ENCODE results near the gene MRPS25.

MRPS25 gene

DNA sequence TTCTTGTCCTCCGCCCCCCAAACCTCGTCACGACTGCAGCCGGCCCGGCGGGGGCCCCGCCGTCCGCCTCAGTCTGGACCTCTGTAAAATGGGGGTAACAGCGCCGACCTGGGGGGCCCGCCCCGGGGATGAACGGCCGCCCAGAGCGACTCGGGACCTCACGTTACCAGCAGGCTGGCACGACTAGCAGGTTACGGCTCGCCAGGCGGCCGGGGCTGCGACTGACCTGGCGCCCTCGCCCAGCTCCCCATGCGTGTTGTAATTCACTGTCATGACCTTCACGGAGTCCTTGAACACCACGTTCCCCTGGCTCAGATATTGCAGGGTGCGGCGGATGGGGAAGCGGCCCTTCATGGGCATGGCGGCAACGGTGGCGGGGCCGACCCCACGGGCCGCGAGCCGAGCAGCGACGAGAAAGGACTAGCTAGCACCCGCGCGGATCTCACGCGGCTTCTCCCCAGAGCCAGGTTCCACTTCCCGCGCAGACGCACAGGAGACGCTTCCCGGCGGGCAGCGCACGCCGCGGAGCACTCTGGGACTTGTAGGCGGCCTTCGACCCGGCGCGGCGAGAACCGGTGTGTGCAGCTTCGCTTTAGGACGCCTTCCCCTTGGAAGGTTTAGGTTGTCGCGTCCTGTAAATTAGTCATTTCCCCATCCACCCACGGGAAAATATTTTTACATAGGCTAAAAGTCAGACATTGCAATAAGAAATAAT is at the start of gene MRPS25:
MRPS25 (minus strand) TSS at position 481 of the 715 bp plus-strand sequence; CDS start at position 360, 121 bp downstream.
- H3K4me3 ChIP-seq (ENCODE audit: low read depth, low read length): peak within 1 kb of the TSS; percentile 82

DNA sequence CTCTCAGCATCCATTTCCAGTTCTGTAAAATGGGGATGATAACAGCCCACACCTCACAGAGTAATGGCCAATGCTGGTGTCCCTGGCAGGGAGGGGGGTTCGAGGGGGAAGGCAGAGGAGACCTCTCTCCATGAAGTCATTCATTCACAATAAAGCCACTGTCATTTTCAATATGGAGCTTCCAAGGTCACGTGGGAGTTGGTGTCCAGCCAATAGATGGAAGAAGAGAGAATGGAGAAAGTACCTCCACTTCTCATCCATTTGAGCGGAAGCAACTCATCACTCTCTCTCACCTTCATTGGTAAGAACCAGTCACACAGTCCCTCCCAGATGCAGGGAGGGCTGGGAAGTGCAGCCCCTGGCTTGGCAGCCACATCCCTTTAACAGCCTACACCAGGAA is 48.8 kb upstream of the MRPS25 start:
- no peak overlapping the region for H3K4me3 ChIP-seq (ENCODE audit: low read depth, low read length)

DNA sequence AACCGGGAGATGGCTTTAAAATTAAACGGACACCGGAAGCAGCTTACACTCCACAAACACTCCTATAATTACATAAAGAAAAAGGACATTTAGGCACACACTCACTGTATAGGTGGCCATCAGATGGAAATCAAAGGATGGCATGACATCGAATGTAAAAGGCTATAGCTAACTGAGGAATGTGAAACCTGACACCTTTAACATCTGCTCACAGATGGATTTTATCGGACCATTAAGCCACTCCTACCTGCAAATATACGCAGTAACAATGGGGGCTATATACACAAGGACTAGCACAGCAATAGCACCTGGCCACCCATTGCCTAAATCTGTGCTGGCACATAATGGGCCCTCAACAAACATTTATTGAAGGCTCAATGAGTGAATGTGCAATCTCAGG is 48.4 kb upstream of the MRPS25 start:
- no peak overlapping the region for H3K4me3 ChIP-seq (ENCODE audit: low read depth, low read length)

DNA sequence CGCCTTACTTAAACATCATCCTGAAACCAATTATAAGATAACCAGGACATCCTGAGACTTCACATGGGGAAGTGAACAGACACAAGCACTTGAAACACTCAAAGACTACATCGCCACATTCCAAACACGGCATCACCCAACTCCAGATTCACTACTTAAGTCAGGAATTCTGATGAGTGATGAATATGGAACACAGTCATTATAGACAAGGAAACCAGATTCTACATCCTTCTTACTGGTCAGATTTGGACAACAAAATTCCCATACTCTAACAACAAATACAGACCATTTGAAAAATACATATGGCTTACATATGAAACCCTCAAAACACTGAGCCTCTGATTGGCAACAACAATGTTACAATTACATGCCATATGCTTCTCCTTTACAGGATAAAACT is 46.9 kb upstream of the MRPS25 start:
- no peak overlapping the region for H3K4me3 ChIP-seq (ENCODE audit: low read depth, low read length)

DNA sequence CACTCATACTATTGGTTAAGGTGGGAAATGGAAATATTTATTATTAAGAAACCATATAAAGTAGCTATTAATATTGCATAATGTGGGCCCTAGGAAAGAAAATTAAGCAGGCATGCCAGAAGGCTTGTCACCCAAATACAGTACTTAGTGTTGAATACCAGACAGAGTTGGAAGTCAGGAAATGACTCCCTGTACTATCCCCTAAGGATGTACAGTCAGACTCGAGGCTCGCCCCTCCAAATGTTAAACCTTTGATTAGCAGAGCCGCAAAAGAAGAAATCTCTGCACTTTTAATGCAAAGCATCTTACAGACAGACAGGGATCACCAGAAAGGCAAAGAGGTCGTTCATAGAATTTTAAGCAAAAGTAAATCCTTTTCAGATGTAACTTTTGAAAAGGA is 45.1 kb upstream of the MRPS25 start:
- H3K4me3 ChIP-seq (ENCODE audit: low read depth, low read length): no peak overlapping the region

DNA sequence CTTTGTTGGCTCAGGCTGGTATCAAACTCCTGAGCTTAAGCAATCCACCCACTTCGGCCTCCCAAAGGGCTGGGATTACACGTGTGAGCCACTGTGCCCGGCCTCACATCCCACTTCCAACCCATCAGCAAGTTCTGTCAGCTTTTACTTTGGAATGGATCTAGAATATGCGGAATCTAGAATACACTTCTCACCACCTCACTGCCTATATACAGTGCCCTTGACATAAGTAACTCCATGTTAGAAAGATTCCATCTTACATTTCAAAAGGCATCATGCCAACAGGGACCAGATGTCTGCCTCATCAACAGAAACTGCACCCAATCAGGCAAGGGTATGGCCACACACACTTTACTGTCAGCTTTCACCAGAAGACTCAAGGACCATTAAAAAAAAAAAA is 43.8 kb upstream of the MRPS25 start:
- H3K4me3 ChIP-seq (ENCODE audit: low read depth, low read length): no peak overlapping the region

DNA sequence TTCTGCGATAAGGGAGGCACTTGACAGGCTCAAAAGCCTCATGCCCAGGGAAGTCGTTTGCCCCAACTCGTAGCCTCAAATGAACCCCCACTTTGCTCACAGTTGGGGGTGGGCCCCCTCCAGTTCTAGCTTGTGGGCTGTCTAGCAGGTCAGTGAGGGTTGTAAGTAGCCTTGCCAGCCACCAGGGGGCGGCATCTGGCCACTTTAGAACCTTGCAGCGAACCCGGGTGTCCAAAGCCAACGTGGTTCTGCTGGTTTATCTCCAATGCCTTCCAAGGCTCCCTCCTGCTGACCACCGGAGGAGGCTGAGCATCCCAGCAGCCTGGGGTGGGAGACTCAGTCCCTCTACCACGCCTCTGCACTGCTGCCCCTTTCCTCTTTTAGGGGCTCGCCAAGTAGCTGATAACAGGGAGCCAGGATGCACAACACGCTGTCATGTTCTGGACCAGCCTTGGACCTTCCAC is 43.0 kb upstream of the MRPS25 start:
- H3K4me3 ChIP-seq (ENCODE audit: low read depth, low read length): no peak overlapping the region

DNA sequence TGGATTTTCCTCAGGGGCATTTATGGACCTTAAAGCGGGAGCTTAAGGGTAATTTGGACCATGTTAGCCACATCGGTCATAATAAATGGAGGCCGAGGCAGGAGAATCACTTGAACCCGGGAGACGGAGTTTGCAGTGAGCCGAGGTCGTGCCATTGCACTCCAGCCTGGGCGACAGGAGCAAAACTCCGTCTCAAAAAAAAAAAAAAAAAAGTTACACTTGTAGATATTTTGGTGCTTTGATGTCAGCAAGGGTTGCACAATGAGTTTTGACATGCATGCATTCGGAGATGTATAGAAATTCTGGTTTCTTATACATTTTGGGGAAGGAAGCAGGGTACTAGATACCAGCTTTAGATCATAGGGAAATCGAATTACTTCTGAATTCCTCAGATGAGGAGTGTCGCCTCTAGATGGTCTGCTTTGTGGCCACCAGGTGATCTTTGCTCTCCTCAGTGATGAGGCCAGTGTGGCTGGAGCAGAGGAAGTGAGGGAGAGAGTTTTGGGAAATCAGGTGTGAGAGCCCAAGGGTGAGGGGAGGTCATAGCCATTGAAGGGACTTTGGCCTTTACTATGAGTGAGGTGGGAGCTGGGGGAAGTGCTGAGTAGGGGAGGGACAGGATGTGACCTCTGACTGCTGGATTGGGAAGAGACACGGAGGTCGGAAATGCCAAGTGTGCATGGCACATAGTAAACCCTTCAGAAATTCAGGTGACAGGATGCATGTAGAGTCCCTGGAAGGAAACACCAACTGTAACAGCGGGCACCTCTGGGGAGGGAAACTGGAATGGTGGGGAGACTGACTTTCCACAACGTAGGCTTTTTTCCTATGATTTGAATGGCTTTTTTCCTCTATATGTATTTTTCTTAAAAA is 42.2 kb upstream of the MRPS25 start:
- H3K4me3 ChIP-seq (ENCODE audit: low read depth, low read length): no peak overlapping the region

DNA sequence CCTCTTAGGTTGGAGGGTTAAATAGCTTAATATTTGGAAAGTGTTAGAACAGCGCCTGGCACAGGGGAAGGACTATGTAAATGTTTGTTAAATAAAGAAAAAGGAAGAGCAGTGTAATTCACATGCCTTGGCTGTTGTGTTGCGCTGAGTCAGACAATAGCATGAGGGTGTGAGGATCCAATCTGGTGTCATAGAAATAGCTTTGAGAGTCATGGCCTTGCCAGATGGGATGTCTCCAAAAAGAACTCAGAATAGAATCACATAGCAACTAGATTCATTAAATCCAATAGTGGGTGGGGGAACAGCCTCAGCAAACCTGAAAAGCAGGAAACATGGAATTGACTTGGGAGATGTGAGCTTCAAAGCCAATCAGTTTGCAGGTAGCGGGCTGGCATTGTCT is 37.7 kb upstream of the MRPS25 start:
- no peak overlapping the region for H3K4me3 ChIP-seq (ENCODE audit: low read depth, low read length)

DNA sequence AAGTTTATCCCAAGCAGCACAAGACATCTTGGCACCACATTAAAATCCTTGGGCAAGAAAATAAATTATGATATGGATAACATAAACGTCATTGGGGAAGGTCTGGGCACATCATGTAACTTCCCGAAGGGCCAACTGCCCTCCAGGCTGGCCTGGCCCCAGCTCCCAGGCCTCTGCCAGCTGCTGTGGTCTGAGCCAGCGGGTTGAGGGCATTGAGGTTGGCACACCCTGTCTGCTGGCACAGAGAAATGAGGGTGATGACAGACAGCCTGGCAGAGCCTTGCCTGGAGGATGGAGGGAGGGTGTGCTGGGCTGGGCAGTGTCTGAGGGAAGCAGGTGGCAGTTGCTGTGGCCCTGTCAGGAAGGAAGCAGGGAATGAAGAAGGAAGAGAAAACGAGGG is 37.1 kb upstream of the MRPS25 start:
- H3K4me3 ChIP-seq (ENCODE audit: low read depth, low read length): no peak overlapping the region

DNA sequence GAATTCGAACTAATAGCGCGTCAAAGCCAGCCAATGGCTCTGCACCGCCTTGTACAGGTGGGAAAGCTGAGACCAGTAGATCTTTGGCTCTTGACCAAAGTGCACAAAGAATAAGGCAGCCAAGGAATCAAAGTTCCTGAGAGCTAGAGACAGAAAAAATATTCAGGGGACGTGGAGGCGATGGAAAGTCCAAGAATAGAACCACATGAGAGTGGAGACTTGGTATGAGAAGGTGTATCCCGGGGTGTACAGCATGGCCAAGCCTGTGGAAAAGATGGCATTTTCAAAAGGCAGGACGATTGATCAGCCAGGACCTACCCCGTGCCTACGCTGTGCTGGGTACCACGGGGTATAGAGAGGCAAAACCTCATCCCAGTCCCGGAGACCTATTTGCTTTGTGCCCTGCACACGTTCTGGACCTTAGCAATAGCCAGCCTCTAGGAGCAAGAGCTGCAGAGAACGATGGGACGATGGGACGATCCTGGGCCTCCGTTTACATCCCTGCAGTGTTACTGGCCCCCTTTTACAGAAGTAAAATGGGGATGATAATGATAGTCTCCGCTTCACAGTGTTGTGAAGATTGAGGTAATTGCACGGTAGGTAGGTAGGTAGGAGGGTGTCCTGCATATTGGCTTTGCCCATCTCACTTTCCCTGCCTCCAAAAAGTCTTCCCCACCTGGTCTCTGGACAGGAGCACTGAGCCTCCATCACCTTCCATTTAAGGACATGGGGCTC is 34.4 kb upstream of the MRPS25 start:
- H3K4me3 ChIP-seq (ENCODE audit: low read depth, low read length): peak overlapping the region; percentile 98

DNA sequence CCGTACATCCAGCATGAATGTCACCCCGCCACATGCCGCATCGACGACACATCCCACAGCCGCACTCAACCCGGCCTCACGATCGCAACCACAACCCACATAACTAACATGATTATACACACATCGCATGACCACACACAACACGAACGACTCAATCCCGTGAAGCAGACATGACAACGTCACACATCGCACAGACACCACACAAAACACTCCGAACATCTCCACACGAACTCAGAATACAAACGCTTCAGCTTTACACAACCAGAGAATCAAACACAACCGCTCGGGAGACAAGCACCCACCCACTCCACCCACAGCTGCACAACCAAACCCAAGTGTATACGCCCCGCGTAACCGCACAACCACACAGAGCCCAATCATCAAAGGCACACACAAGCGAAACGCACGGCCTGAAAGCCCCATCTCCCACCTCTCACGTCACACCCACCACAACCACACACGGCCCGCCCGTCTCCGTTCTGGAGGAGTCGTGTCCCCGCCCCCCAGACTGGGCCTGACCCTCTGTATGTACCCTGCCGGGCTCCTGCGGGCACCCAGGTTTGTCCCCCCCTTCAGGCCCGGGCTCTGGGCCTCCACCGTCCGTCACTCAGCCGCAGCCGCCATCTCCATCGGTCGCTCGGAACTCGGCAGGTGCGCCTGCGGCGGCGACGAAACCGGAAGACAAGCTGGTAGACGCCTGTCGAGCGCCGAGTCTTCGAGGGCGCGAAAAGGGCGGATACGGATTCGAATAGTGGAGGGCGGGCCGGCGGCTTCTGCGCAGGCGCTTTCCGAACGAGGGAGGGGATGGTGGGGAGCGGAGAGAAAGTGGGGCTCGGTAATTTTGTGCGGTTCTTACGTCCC is 33.6 kb upstream of the MRPS25 start, which contains the start of gene RBSN:
RBSN (minus strand) TSS at position 646 of the 861 bp plus-strand sequence. CDS start 3,028 bp downstream, outside the sequence.
- peak within 1 kb of the TSS; percentile 98 for H3K4me3 ChIP-seq (ENCODE audit: low read depth, low read length)

DNA sequence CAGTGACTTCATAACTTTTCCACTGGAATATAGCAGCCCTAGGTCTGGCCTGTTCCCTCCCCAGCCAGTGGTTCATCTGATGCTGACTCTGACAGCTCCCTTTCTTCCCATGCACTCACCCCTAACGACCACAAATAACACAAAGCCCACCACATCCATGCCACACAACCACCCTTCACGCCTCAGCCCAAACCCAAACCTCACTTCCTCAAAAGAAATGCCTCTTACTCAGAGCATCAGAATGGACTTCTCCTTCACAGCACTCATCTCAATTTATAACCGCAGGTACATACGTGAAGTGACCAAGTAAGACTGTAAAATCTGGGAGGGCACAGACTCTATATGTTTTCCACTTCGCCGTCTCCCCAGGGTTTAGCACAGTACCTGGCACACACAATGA is 32.8 kb upstream of the MRPS25 start:
- H3K4me3 ChIP-seq (ENCODE audit: low read depth, low read length): peak overlapping the region; percentile 98

DNA sequence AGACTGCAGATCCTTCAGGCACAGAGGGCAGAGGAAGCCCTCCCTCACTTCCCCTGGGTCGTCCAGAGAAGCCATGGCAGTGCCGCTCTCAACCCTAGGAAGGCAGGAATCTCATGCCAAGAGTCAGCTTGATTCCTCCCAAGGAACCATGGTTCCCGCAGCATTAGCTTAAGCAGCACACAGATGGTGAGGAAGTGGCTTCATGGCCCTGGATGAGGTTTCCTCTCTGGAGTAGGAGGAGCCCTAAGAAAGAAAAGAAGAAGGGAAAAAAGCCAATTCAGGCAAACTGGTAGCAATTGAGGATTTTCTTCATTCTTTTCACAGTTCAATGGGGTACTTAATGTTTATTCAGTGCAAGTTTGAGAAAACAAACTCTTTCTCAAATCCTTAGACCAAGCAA is 30.9 kb upstream of the MRPS25 start:
- H3K4me3 ChIP-seq (ENCODE audit: low read depth, low read length): no peak overlapping the region

DNA sequence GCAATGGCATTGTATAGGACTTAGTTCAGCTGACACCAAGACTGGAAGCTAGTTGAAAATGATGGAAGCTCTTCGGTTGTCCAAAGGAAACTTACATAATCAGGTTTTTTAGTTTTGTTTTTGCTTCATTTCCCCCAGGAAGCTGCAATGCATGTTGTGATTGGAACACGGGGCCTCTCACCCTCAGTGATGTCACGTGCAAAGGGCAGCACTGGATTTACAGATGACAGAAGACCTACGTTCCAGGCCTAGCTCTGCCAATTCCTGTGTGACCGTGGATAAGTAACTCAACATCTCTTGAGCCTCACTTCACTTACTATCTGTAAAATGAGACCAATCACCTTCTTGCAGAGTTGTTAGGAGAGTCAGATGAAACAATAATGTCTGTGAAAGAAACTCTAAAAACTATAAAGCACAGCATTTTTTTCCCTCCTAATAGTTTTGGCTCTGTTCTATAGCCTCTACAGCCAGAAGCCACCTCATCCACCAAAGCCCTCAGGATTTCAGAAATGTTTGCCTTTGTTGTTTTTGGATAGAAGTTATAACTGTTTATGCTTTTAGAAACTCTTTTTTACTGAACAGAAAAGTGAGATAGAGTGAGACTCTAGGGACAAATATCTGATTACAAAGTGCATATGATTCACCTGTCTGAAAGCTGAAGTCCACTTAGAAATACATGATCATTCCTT is 29.2 kb upstream of the MRPS25 start:
- no peak overlapping the region for H3K4me3 ChIP-seq (ENCODE audit: low read depth, low read length)

DNA sequence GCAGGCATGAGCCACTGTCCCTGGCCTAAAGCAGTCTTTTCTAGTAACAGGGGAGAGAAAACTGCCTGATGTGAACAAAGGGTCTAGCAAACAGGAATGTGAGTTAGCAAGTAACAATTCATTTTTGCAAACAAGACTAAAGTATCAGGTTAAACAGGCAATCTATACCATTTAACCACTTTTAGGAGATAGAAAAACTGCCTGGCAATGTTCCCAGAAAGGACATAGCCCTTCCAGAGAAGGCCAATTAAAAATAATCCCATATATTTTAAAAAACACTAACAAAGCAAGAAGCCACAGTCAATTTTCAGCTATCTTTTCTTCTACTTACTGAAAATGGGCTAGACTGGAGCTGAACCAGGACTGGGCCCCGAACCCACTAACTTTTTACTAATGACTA is 27.6 kb upstream of the MRPS25 start:
- no peak overlapping the region for H3K4me3 ChIP-seq (ENCODE audit: low read depth, low read length)

DNA sequence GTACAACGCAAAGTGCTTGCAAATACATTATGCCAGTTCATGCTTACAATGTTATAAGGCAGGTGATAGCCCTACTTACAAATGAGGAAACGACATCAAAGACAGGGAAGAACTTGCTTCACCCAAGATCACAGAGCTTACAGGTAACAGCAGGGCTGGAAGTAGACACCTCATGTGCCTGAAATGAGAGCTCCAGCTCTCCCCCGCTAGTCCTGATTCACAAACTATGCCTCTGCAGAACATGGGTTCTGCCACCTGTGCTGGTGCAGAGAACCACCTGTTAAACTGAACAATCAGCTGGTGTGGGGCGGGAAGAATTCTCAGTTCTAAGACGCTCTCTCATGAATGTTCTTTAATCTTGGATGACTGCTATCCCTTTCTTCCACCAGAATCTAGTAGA is 26.5 kb upstream of the MRPS25 start:
- no peak overlapping the region for H3K4me3 ChIP-seq (ENCODE audit: low read depth, low read length)

DNA sequence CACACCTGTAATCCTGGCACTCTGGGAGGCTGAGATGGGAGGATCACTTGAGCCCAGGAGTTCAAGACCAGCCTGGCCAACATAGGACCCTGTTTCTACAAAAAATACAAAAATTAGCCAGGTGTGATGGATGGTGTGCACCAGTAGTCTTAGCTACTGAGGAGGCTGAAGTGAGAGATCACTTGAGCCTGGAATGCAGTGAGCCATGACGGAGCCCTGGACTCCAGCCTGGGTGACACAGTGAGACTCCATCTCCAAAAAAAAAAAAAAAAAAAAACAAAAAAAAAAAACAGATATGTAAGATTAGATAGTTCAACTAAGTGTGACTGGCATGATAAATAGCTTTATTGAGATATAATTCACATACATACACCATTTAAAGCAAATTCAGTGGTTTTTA is 24.1 kb upstream of the MRPS25 start:
- H3K4me3 ChIP-seq (ENCODE audit: low read depth, low read length): no peak overlapping the region

DNA sequence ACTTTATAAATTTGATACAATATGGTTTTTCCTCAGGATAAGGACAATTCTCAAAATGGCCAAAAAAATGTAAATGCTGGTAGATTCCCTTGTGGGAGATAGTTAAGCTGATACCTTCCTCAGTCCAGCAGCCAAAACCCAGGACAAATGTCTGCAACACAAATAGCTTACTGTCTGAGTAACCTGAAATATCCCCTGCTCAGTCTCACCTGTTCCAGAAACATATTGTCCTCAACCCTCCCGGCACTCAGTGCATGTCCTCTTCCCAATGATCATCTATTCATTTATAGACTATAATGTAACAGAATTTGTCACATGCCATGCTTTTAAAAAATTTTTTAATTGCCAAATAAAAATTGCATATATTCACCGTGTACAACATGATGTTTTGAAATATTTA is 21.6 kb upstream of the MRPS25 start:
- H3K4me3 ChIP-seq (ENCODE audit: low read depth, low read length): no peak overlapping the region

DNA sequence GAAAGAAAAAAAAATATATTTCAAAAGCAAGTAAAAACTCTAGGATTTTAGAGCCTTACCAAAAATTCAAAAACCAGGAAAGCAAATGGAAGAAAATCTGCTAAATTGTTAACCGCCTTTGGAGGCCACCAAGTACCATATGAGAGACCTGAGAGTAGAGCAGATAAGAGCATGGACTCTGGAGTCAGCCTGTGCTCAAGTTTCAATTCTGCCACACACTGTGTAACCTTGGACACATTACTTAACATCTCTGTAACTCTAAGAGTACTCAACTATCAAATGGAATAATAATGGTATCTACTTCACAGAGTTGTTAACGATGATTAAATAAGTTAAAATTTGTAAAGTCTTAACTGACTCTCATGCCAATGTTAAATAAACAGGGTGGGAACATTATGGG is 21.1 kb upstream of the MRPS25 start:
- H3K4me3 ChIP-seq (ENCODE audit: low read depth, low read length): no peak overlapping the region
